K562 (cell line): Measurements from ENCODE around the gene DDX11.
"Not testable (repeated sequence)": the region's sequence is repeated elsewhere in the genome, so short reads cannot be mapped to it uniquely, and the experiment has no call there.

Experiments
- ATF7 ChIP-seq: fragments of 450-650 bp; IDR thresholded peaks from 2 replicates; pipeline ENCODE4 v1.7.1; 2014; ENCODE audit warnings: mild to moderate bottlenecking, moderate library complexity
- CTCF ChIP-seq, 3 experiments: IDR thresholded peaks in 2 of 3; conservative IDR thresholded peaks in 1 of 3; 2 replicates each; pipeline ENCODE4 v1.5.1; 2011 to 2012; ENCODE audit warnings: low read length in 3 of 3, mild to moderate bottlenecking in 3 of 3, control low read depth in 2 of 3, improper control_type of control experiment in 1 of 3, inconsistent platforms in 1 of 3, low read depth in 1 of 3, mixed read lengths in 1 of 3, moderate library complexity in 1 of 3; ENCODE audit not compliant: insufficient read depth in 2 of 3
- DLX4 ChIP-seq: fragments of 250-450 bp; sonication (Bioruptor Pico); IDR thresholded peaks from 2 replicates; pipeline ENCODE4 v1.6.1; 2021; ENCODE audit warnings: mild to moderate bottlenecking
- EZH2 ChIP-seq: IDR thresholded peaks from 2 replicates; pipeline ENCODE4 v1.6.1; 2012; ENCODE audit warnings: low read depth, mild to moderate bottlenecking, inconsistent platforms, low read length, borderline replicate concordance
- NKRF ChIP-seq: fragments of 450-650 bp; IDR thresholded peaks from 2 replicates; pipeline ENCODE4 v1.6.1; 2016; ENCODE audit warnings: borderline replicate concordance
- ZBTB33 ChIP-seq: sonication (generic); formaldehyde crosslinking; IDR thresholded peaks from 2 replicates; pipeline ENCODE4 v1.8.1; 2023; ENCODE audit warnings: mild to moderate bottlenecking, missing genetic modification reagents
- ZNF146 ChIP-seq: IDR thresholded peaks from one replicate; pipeline ENCODE4 v1.6.1; 2018; ENCODE audit warnings: missing compliant biosample characterization; ENCODE audit not compliant: unreplicated experiment
- ZNF263 ChIP-seq: sonication (generic); formaldehyde crosslinking; IDR thresholded peaks from 2 replicates; pipeline ENCODE4 v1.8.0; 2022; ENCODE audit warnings: mild to moderate bottlenecking, missing genetic modification reagents, borderline replicate concordance

- TF ChIP-seq ATF7; ZBTB33 (CRISPR knock-in tag); CTCF (IDR thresholded peaks at IDR 0.05 in 2 of 3, conservative IDR thresholded peaks at IDR 0.05 in 1 of 3; ENCODE audit: insufficient read depth in 2 of 3, low read depth in 1 of 3, low read length in 3 of 3); EZH2; NKRF; ZNF146 (CRISPR knock-in tag); DLX4; ZNF263 (CRISPR knock-in tag): not testable (repeated sequence)
These were observed 36.1 kb downstream of the DDX11 start for GRCh38 chr12:31109773-31110172.
